ENCODE results near the gene ZCCHC10. TPM values are rescaled to one million over a fixed set of nuclear protein-coding genes. Genes with fewer than 3 reads are reported as not detected.
A peak's percentile ranks its signal among the peaks of the same experiment; 100 is the strongest.
"Not testable (repeated sequence)": the region's sequence is repeated elsewhere in the genome, so short reads cannot be mapped to it uniquely, and the experiment has no call there.

Gene ZCCHC10
- total RNA-seq, 2 donors from 2014 or later = 24.2 to 31.9 TPM

DNA sequence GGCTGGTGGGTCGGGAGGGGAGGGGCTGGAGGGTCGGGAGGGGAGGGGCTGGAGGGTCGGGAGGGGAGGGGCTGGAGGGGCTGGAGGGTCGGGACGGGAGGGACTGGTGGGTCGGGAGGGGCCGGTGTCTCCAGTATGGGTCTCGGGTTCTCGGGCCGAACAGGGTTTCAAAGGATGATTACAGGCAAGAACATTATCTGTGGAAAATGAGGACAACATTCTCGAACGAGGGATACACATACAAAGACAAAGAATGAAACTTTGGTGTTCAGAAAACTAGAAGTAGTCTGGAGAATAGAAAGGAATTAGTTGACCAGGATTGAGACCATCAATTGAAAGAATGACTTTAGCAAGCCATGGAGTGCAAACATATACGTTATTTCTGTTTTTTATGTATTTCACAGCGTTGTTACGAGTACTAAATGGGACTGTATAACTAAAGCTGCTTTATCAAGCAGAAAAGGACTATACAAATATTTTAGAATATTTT lies 360 bp upstream of the ZCCHC10 start:
- Histone ChIP-seq H3K36me3 (no peaks in the 10 kb centered on the region), H3K27ac (peak overlapping the region; percentile 97), H3K4me3 (peak overlapping the region; percentile 75), H3K9me3 (no peaks in the 10 kb centered on the region), H3K9ac (ENCODE audit: low read depth in 2 of 2, low read length in 2 of 2) (peak overlapping the region in 1 of 2 donors; percentile 5), H3K4me1 (peaks cover 7% of the 10 kb centered on the region), H3K27me3 (no peaks in the 10 kb centered on the region)
- no peak for DNase-seq
- TF ChIP-seq, protein P1, sequence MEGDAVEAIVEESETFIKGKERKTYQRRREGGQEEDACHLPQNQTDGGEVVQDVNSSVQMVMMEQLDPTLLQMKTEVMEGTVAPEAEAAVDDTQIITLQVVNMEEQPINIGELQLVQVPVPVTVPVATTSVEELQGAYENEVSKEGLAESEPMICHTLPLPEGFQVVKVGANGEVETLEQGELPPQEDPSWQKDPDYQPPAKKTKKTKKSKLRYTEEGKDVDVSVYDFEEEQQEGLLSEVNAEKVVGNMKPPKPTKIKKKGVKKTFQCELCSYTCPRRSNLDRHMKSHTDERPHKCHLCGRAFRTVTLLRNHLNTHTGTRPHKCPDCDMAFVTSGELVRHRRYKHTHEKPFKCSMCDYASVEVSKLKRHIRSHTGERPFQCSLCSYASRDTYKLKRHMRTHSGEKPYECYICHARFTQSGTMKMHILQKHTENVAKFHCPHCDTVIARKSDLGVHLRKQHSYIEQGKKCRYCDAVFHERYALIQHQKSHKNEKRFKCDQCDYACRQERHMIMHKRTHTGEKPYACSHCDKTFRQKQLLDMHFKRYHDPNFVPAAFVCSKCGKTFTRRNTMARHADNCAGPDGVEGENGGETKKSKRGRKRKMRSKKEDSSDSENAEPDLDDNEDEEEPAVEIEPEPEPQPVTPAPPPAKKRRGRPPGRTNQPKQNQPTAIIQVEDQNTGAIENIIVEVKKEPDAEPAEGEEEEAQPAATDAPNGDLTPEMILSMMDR (IDR thresholded peaks at IDR 0.05) = no peak
- intact Hi-C loops (cut with DNase I) = no loop called here

DNA sequence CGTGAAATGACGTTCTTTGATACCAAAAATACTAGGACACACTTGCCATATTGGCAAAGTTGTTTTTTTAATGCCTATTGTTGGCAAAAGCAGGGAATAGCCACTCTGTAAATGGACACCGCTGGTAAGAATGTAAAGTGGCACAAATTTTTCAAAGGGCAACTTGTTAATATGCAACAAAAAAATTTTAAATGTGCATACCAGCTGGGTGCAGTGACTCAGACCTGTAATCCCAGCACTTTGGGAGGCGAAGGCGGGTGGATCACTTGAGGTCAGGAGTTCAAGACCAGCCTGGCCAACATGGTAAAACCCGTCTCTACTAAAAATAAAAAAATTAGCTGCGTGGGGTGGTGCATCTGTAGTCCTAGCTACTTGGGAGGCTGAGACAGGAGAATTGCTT lies 6.9 kb downstream of the ZCCHC10 start:
- H3K27me3 ChIP-seq; H3K9ac ChIP-seq (ENCODE audit: low read depth in 2 of 2, low read length in 2 of 2); H3K36me3 ChIP-seq; H3K9me3 ChIP-seq; DNase-seq; H3K27ac ChIP-seq; H3K4me1 ChIP-seq; intact Hi-C loops (cut with DNase I); H3K4me3 ChIP-seq: not testable (repeated sequence)

DNA sequence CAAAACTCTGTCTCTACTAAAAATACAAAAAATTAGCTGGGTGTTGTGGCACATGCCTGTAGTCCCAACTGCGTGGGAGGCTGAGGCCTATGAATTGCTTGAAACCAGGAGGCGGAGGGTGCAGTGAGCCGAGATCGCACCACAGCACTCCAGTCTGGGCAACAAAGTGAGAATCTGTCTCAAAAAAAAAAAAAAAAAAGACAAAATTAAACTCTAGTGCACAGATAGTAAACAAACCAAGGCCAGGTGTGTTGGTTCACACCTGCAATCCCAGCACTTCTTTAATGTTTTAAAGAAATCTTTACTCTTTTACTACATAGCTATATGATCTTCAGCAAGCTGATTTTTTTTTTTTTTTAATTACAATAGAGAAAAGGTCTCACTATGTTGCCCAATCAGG lies 8.4 kb downstream of the ZCCHC10 start:
- H3K9ac ChIP-seq (ENCODE audit: low read depth in 2 of 2, low read length in 2 of 2) = no peak overlapping the region
- intact Hi-C loops (cut with DNase I) = no loop called here
- H3K27me3 ChIP-seq = no peaks in the 10 kb centered on the region
- no peak for DNase-seq
- no peak overlapping the region for H3K27ac ChIP-seq
- H3K4me1 ChIP-seq = no peaks in the 10 kb centered on the region
- no peaks in the 10 kb centered on the region for H3K9me3 ChIP-seq
- H3K36me3 ChIP-seq = no peaks in the 10 kb centered on the region
- no peak overlapping the region for H3K4me3 ChIP-seq
- TF ChIP-seq, protein P1 (IDR thresholded peaks at IDR 0.05) = no peak

DNA sequence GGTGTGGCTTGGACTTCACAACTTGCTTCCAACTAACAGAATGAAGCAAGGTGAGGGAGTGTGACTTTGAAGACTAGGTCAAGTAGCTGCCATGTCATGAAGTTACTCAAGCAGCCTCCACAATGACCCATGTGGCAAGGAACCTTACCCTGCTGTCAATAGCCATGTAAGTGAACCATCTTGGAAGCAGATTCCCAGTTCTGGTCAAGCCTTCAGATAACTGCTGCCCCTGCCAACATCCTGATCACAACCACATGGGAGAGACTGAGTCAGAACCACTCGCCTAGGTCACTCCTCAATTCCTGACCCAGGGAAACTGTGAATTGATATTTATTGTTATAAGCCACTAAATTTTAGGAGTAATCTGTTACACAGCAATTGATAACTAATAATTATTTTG lies 10.9 kb downstream of the ZCCHC10 start:
- intact Hi-C loops (cut with DNase I) = no loop called here
- no peaks in the 10 kb centered on the region for H3K4me1 ChIP-seq

DNA sequence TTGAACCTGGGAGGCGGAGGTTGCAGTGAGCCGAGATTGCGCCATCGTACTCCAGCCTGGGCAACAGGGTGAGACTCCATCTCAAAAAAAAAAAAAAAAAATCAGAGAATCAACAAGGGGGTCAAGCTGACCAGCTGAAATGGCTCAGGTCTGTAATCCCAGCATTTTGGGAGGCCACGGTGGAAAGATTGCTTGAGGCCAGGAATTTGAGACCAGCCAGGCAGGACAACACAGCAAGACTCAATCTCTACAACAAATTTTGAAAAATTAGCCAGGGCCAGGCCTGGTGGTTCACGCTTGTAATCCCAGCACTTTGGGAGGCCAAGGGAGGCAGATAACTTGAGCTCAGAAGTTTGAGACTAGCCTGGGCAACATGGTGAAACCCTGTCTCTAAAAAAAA lies 17.9 kb downstream of the ZCCHC10 start:
- H3K36me3 ChIP-seq; H3K9me3 ChIP-seq; H3K4me3 ChIP-seq; DNase-seq; intact Hi-C loops (cut with DNase I); H3K27ac ChIP-seq; H3K27me3 ChIP-seq; H3K9ac ChIP-seq (ENCODE audit: low read depth in 2 of 2, low read length in 2 of 2); H3K4me1 ChIP-seq: not testable (repeated sequence)

More for the DNA sequence above, 10.9 kb downstream of the ZCCHC10 start:
- H3K9me3 ChIP-seq = no peaks in the 10 kb centered on the region
- H3K27ac ChIP-seq = no peak overlapping the region
- H3K36me3 ChIP-seq = no peaks in the 10 kb centered on the region
- H3K4me3 ChIP-seq = no peak overlapping the region
- no peaks in the 10 kb centered on the region for H3K27me3 ChIP-seq
- no peak overlapping the region for H3K9ac ChIP-seq (ENCODE audit: low read depth in 2 of 2, low read length in 2 of 2)
- no peak for DNase-seq
- TF ChIP-seq, protein P1 (IDR thresholded peaks at IDR 0.05) = no peak

DNA sequence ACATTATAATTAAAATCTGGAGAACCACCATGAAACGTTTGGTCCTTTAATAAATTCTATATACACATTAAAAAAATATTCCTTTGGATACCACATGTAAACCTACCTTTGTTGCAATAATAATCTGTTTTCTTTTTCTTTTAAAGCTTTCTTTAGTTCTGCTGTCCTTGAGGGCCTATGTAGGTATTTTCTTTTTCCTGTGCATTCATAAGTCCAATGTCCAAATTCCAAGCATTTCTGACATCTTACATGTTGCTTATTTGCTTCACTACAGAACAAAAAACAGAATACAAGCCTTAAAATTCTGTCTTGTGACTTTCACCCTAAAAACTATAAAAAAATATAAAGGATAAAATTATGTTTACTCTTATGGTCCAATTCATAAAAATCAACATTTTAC lies 19.7 kb downstream of the ZCCHC10 start:
- Histone ChIP-seq H3K27ac (no peak overlapping the region), H3K4me1 (no peaks in the 10 kb centered on the region), H3K4me3 (no peak overlapping the region), H3K9me3 (no peaks in the 10 kb centered on the region), H3K27me3 (no peaks in the 10 kb centered on the region), H3K9ac (ENCODE audit: low read depth in 2 of 2, low read length in 2 of 2) (no peak overlapping the region), H3K36me3 (no peaks in the 10 kb centered on the region)
- no peak for DNase-seq
- intact Hi-C loops (cut with DNase I) = no loop called here
- TF ChIP-seq, protein P1 (IDR thresholded peaks at IDR 0.05) = no peak

Data from colonic mucosa (tissue), 4 donors.